Loucy (cell line): ENCODE measurements around the gene SLC51A.

ENCODE experiments used
- EZH2phosphoT487 ChIP-seq: fragments of 200-600 bp; IDR thresholded peaks from 2 replicates; pipeline ENCODE4 v1.6.1; 2018; ENCODE audit warnings: antibody characterized with exemption, mild to moderate bottlenecking, moderate library complexity, borderline replicate concordance
- TF ChIP-seq, protein P1 (sequence below): fragments of 200-600 bp; sonication (generic); conservative IDR thresholded peaks from 2 replicates; pipeline ENCODE4 v1.5.1; 2014; ENCODE audit warnings: mild to moderate bottlenecking, antibody characterized with exemption, low read length

GRCh38 chr3:196193133-196193735 is 23.1 kb upstream of the SLC51A start:
- TF ChIP-seq EZH2phosphoT487: no peak
- TF ChIP-seq, protein P1, sequence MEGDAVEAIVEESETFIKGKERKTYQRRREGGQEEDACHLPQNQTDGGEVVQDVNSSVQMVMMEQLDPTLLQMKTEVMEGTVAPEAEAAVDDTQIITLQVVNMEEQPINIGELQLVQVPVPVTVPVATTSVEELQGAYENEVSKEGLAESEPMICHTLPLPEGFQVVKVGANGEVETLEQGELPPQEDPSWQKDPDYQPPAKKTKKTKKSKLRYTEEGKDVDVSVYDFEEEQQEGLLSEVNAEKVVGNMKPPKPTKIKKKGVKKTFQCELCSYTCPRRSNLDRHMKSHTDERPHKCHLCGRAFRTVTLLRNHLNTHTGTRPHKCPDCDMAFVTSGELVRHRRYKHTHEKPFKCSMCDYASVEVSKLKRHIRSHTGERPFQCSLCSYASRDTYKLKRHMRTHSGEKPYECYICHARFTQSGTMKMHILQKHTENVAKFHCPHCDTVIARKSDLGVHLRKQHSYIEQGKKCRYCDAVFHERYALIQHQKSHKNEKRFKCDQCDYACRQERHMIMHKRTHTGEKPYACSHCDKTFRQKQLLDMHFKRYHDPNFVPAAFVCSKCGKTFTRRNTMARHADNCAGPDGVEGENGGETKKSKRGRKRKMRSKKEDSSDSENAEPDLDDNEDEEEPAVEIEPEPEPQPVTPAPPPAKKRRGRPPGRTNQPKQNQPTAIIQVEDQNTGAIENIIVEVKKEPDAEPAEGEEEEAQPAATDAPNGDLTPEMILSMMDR: no peak
